HK-2 (cell line): ENCODE data around the gene PLA2G2D.

Source experiments
- DNase-seq: peaks from one replicate; pipeline ENCODE4 v3.0.0-alpha.2; 2018; ENCODE audit not compliant: unreplicated experiment

Gene PLA2G2D

DNA sequence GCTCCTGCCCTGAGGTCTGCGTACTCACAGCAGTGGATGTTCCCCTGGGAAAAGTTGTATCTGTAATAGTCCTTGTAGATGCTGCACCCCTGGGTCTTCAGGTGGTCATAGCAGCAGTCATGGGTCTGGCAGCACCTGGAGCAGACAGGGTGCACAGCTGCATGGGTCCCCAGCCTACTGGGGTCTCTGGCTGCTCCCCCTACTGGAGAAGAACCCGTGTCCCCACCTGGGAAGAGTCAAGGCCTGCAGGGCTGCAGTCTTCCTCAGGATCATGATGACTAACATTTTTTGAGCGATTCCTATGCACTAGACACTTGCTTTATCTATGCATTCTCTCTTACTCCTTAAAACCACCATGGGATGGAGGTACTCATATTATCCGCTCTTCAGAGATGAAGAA lies 3.9 kb downstream of the PLA2G2D start:
- DNase-seq: no peak

- no peak for DNase-seq
Measured at GRCh38 chr1:20114021-20114648, 5.2 kb downstream of the PLA2G2D start.

DNA sequence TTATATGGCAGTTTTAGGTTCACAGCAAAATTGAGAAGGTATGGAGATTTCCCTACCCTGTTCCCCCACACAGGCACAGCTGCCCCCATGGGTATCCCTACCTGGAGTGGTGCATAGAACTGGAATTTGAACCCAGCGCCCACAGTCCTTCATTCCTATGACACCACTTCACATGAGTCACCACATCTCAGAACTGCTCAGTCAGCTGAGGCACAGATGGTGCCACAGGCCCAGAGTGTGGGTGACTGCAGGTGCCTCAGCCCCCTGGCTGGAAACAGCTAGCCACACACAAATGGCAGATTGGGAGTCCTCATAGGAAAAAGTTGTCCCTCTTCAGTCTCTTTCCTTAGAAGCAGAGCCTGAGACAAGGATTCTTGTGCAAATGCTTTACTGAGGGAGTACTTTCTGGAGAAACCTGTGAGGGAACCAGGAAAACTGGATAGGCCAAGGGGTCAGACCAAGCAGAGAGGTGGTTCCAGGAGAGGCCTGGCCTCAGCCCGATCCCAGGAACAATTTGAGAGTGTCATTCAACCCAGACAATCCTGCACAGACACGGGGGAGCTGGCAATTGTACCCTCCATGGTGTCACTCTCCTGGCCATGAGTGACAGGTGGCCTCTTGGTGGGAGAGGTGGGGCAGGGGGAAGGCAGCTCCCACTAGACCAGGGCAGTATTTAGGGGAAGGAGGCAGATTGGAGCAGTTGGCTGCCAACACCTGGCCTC lies 6.9 kb downstream of the PLA2G2D start:
- DNase-seq: no peak

DNA sequence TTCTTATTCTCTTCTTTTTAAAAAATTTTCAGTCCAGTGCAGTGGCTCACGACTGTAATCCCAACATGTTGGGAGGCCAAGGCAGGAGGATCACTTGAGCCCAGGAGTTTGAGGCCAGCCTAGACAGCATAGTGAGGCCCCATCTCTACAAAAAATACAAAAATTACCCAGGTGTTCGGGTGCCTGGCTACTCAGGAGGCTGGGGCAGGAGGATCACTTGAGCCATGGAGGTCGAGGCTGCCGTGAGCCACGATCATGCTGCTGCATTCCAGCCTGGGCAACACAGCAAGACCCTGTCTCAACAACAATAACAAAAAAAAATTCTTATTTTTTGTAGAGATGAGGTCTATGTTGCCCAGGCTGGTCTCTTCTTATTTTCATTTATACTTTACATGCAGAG lies 7.9 kb downstream of the PLA2G2D start:
- DNase-seq: no peak

DNA sequence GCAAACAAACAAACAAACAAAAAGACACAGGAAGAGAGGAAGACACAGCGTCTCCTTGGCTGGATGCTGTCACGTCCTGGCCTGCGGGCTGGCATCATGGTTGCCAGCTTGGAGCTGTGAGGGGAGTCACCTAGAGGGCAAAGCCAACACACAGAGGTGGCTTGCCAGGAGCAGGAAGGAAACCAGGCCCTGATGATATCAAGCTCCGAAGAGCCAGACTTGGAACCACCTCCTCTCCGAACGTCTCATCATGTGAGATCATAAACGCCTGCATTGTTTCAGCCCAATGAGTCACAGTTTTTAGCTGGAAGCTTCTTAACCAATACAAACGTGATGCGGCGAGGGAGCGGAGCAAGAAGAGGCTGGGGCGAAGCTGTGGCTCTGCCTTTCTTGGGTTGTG lies 8.7 kb downstream of the PLA2G2D start:
- DNase-seq: no peak

DNA sequence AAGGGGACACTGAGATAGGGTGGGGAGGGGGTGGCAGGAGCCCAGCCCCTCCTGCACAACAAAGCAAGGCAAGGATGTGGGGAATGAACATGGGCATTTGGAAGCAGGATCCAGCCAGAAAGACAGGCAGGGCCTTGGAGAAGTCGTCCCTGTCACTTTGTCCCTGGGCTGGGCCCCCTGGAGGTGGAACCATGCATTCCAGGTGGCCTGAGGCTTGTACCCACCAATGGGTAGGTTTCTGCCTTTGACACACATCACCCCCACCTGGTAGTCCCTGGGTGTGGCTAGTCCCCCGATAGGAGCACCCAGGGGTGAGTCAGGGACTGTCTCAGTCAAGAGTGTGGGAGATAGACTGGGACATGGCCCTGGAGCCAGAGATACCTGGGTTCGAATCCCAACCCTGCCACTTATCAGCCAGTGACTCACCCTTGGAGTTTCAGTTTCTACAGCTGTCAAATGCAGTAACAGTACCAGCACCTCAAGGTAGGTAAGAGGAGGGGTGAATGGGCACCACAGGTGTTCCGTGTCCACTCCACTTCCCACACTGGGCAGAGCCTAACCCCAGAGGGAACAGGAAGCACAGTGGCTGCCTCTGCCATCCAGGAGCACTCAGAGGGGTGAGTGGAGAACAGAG lies 10.0 kb downstream of the PLA2G2D start:
- DNase-seq: no peak

- no peak for DNase-seq
Measured at GRCh38 chr1:20108366-20109123, 10.8 kb downstream of the PLA2G2D start.

GRCh38 chr1:20107796-20108195 lies 11.5 kb downstream of the PLA2G2D start:
- no peak for DNase-seq

GRCh38 chr1:20107351-20107750 lies 12.0 kb downstream of the PLA2G2D start:
- no peak for DNase-seq

GRCh38 chr1:20105856-20106255 lies 13.5 kb downstream of the PLA2G2D start:
- no peak for DNase-seq

- no peak for DNase-seq
Measured at GRCh38 chr1:20102875-20103274, 16.5 kb downstream of the PLA2G2D start.

DNA sequence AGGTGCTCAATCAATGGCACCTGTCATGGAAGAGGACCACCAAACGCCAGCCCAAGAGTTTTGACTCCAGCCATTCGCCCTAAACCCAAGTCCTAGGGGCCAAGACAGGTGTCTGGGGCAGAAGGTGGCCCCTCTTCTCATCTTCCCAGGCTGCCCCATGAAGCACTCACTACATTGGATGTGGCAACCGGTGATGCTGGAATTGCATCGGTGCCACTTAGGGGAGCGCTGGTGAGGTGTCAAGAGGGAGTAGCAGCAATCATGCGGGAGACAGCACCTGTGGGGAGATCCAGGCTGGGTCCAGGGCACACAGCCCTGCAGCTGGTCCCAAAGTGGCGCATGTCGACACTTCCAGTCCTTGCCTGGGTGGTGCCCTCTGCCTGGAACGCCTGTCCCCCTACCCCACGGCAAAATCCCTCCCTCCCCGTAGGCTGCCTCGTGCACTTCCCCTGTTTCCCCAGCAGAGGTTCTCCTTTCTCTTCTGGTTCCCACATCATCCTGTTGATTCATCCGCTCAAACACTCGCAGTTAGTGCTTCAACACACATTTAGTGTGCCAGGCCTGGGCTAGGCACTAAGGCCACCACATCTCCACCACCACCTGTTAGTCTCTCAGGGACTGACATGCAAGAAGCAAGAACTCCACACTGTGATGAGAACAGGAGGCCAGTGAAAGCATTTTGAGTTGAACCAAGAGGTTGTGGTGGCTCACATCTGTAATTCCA lies 18.5 kb downstream of the PLA2G2D start:
- DNase-seq: peak; percentile 16

DNA sequence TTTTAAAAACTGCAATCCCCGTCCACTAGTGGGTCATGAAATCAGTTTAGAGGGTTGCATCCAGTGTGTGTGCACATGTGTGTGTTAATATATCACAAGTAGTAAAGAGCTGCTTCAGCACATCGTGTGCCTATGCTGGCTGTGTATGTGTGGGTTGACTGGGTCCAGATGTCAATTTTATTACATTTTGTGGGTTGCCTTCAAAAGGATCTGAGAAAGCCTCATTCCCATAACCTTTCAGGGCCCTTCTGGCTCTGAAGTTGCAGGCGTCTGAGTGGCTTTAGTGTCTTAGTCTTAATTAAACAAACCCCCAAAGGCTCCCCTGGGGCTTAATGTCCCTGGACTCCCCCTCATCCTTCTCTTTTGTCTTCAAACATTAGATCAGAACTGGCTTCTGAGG lies 19.8 kb downstream of the PLA2G2D start:
- DNase-seq: no peak

GRCh38 chr1:20096840-20097447 lies 22.4 kb downstream of the PLA2G2D start:
- no peak for DNase-seq

DNA sequence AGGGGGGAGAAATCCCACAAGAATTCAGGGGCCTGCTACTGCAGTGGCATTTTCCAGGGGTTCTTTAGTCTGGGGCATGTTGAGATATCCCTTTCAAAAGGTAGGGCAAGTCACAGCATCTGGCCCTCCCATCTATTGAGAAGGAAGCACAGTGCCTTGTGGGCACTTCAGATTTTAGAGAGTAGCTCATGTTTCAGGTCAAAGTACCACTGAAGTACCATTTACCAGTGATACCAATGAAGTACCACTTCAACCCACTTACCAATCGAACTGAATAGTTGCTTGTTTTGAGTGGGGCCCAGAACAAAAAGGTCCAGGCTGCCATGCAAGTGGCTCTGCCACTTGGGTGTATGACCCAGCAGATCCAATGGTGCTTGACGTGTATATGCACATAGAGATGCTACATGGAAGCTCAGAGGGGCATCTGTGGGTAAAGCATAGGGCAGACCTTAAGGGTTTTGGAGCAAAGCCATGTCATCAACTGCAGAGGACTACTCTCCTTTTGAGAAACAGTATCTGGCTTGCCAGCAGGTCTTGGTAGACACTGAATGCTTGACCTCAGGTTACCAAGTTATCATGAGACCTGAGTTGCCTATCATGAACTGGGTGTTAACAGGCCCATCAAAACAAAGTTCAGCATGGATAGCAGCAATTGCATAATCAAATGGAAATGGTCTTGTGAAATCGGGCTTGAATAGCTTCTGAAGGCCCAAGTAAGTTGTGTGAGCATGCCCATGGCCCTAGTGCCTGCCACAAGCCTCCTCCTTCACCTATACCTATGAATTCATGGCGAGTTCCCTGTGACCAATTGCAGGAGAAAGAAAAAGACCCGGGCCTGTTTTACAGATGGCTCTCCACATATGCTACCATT lies 23.5 kb downstream of the PLA2G2D start:
- no peak for DNase-seq

DNA sequence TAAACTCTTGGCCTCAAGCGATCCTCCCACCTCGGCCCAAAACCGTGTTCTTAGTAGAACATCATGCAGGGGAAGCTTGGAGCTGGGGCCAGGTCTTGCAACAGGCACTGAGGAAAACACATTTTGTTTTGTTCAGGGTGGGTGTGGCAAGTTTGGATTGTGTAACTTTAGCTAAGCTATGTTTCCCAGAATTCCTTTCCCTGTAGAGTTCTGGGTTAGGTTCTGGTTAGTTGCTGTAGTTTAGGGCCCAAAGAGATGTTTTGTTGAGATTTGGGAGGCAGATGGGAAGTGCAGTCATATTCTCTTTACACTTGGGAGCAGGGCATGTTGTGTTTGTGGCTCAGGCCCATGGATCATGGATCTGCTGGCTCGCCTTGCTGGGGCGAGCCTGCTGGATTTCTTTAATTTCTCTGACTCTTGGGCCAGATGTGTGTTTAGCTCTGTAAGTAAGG lies 25.4 kb downstream of the PLA2G2D start:
- DNase-seq: no peak

DNA sequence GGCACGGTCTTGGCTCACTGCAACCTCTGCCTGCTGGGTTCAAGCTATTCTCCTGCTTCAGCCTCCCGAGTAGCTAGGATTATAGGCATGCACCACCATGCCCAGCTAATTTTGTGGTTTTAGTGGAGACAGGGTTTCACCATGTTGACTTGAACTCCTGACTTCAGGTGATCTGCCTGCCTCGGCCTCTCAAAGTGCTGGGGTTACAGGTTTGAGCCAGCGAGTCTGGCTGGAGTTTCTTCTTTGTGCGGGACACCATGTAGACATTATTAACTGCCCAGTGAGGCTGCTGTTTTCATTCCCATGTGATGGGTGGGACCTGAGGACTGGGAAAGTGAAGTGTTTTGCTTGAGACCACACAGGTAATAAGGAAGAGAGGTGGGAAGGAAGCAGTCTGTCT lies 26.0 kb downstream of the PLA2G2D start:
- no peak for DNase-seq

DNA sequence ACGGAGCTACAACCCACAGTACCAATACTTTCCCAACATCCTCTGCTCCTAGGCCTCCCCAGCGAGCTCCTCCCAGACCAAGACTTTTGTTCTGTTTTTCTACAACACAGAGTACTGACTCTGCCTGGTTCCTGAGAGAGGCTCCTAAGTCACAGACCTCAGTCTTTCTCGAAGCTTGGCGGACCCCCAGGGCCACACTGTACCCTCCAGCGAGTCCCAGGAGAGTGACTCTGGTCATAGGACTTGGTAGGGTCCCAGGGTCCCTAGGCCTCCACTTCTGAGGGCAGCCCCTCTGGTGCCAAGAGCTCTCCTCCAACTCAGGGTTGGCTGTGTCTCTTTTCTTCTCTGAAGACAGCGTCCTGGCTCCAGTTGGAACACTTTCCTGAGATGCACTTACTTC lies 28.7 kb downstream of the PLA2G2D start:
- DNase-seq: no peak

DNA sequence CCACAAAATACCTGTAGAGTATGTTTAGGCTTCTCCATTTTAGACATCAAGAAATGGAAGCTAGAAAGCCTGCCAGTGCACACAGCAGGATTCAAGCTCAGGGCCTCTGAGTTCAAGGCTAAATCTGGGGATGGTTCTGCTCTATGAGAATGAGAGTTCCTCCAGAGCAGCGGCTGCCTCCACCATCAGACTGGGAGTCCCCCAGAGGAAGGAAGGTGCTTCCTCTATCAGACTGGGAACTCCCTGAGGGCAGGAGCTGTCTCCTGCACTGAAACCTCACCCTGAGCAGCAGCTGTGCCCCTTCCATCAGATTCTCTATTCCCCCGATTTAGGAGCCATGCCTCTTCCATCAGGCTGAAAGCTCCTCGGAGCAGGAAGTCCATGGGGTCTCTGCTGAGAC lies 29.2 kb downstream of the PLA2G2D start:
- DNase-seq: no peak

DNA sequence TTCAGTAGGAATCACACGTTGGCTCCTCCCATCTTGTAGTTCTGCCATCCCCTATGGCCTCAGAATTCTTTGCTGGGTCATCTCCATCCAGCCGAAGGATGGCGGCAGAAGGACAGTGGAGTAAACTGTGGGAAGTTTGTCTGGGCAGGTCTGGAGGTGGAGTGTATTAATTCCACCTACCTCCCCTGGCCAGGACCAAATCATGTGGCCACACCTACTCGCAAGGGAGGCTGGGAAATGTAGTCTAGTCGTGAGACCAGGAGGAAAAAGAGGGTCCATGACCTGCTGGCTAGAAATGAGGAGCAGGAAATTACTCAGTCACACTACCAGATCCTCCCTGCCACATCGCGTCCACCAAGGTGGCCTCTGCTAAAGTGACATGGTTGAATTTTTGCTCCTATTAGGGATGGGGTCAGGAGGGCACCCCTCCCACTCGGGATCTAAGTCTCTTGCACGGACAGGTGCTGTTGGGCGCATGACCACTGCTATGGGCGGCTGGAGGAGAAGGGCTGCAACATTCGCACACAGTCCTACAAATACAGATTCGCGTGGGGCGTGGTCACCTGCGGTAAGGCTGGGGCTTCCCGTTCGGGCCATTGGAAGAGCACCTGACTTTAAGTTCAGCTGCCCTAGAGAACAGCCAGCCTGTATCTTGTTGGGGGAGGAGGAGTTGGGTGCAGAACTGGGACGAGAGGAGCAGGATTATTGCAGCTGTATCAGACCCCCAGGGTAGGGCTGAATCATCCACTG lies 29.8 kb downstream of the PLA2G2D start:
- DNase-seq: no peak
